ENCODE data around the gene TMEM263.
A peak's percentile ranks its signal among the peaks of the same experiment; 100 is the strongest.
"Not testable (repeated sequence)": the region's sequence is repeated elsewhere in the genome, so short reads cannot be mapped to it uniquely, and the experiment has no call there.

Gene TMEM263

DNA sequence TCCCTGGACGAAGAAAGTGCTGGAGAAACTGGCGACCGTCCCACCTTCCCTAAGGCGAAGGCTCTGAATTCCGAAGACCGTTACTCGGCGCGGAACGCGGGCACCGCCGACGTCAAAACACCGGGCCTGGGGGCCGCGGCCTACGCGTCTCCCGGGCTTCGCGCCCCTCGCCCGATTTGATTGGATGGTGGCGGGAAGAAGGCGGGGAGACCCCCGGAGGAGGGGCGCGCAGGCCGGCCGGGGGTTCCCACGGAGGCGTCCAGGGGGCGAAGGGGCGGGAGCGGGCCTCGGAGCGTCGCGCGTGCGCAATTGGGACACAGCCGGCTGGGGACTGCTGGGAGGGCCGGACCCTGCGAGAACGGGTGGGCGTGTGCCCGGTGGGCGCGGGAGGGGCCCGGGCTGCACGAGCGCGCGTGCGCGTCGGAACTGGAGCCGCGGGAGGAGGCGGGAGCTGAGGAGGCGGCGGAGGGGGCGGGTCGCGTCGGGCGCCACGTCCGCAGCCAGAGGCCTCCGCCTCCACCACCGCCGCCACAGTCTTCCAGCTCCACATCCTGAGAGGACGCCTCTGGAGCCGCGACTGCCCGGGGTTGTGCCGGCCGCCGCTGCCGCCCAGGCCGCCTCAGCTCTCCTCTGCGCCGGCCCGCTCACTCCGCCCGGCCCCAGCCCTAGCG lies at the start of gene TMEM263:
Gene TMEM263, plus strand, starts transcription at position 531 of the 671 bp plus-strand sequence. CDS start 11,210 bp downstream, outside the sequence.
- peak; percentile 85 to 96 for DNase-seq (ENCODE audit: low read depth in 2 of 2)

DNA sequence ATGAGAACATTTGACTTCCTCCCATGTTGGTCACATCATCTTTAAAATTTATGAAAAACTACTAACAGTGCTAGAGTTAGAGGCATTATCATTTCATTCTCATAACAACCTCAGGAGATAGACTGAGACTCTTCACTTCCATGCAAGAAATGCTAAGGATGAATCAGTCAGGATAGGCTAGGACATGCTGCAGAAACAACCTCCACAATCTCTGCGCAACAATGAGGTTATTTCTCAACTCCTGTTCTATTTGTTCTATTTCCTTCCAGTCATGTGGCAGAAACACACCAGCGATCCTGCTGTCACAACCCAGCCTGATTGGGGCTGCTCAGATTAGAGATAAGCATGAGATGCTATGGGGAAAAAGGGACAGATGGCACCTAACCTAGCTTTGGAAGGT lies 49.0 kb upstream of the TMEM263 start:
- DNase-seq (ENCODE audit: low read depth in 2 of 2), result no peak

DNA sequence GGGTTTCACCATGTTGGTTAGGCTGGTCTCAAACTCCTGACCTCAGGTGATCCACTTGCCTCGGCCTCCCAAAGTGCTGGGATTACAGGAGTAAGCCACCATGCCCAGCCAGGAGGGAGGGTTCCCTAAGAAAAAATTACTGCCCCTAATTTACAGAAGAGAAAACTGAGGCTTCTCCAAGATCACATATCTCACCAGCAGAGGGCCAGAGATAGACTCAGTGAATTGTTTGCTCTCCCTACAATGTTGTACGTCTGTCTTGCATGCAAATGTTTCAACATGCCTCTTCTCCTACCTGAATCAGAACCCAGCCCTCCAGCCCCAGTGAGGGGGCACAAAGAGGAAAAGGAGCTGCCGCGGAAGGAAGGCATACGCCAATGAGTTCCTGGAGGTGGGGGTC lies 48.3 kb upstream of the TMEM263 start:
- DNase-seq (ENCODE audit: low read depth in 2 of 2), result no peak

DNA sequence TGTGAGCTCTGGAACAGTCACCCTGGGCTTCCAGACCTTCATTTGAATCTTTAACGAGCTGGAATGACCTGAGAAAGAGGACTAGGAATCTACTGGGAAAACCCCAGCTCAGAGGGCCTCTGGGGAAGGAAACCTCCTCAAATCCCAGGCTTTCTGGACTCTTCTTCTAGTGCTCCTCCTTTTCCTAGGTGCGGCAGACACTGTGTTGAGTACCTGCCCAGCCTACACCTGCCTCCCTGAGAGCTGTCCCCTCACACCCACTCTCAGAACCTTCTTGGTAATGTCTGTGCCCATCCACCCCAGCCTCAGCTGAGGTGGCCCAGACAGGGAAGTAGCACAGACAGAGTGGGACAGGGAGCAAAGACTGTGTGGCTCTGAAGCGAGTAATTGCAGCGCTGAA lies 47.9 kb upstream of the TMEM263 start:
- no peak for DNase-seq (ENCODE audit: low read depth in 2 of 2)

DNA sequence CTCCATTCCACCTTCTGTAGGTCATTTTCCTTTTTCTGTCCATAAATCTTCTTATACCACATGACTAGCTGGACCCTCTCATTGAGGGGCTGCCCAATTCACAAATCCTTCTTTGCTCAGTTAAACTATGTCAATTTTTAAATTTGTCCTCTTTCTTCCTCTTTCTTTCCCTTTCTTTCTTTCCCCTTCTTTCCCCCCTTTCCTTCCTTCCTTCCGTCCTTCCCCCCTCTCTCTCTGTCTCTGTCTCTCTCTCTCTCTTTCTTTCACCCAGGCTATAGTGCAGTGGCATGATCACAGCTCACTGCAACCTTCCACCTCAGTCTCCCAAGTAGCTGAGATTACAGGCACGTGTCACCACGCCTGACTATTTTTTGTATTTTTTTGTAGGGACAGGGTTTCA lies 47.1 kb upstream of the TMEM263 start:
- DNase-seq (ENCODE audit: low read depth in 2 of 2), result no peak

DNA sequence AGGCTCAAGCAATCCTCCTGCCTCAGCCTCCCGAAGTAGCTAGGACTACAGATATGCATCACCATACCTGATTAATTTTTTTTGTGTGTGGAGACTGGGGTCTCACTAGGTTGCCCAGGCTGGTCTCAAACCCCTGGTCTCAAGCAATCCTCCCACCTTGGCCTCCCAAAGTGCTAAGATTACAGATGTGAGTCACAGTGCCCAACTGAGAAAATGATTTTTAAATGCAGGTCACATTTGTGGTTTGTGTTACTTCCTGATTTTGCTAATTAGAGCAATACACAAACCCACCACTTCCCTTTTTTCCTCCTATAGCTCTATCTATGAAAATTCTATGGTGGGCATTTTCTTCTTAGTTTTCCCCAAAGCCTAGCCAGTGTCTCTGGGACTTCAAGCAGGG lies 45.5 kb upstream of the TMEM263 start:
- DNase-seq (ENCODE audit: low read depth in 2 of 2), result no peak

DNA sequence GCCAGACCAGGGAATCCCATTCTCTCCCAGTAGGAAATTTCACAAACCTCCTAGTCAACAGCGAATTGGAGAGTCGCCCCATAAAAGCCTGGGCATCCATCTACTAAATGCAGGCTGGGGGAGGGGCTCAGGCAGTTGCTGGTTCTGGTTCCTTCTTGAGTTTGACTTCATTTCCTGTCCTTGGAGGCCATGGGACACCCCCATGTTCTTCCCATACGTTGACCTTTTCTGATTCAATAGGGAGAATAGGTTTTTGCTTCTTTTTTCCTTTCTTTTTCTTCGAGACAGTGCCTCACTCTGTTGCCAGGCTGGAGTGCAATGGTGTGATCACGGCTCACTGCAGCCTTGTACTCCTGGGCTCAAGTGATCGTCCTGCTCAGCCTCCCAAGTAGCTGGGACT lies 44.1 kb upstream of the TMEM263 start:
- no peak for DNase-seq (ENCODE audit: low read depth in 2 of 2)

DNA sequence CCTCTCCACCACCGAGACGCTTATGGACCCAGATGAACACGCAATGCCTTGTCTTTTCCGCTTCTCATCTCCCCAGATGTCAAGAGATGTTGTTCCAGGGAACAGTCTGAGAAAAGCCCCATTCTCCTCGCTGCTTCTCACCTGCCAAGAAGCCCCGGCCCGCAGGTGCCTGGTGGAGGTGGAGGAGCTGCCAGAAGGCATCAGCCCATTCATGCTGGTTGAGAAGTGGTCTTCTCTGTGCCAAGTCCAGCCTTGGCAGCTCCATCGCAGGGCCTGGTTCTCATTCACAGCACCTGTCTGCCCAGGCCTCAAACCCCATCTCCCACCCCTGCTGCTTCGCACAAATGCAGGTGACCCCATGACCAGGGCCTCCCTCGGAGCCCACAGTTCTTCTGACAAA lies 42.3 kb upstream of the TMEM263 start:
- DNase-seq (ENCODE audit: low read depth in 2 of 2), result no peak

DNA sequence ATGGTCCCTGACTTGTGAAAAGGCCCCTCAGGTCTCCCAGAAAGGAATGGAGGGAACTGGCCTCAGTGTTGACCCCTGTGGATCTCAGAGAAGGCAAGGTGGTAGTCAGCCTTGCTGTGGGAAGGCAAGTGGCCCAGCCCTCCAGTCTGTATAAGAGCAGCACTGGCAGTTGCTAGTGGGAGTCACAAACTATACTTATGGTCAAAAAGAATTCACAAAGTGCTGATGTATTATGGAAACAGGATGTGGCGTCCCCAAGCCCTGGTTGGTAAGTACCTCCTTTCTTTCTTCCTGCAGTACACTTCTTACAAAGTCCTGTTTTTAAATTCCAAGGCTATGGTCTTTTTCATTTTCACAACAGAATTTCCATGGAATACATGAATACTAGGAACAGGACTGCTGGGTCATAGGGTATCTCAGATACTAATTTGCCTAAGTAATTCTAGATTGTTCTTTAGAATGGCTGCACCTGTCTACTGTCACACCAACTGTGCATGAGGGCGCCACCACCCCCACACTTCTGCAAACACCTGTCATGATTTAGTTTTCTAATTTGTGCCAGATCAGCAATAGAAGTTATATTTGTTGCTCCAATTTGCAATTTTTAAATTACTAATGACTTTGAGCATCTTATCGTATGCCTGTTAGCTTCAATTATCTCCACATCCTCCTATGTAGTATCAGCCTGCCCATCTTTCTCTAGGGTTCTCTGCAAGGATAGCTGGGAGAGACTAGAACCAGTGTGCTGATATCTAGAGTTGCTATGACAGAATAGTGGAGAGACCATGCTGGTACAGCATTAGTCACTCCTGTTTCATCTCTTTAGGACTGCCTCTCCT lies 40.7 kb upstream of the TMEM263 start:
- DNase-seq (ENCODE audit: low read depth in 2 of 2), result no peak

DNA sequence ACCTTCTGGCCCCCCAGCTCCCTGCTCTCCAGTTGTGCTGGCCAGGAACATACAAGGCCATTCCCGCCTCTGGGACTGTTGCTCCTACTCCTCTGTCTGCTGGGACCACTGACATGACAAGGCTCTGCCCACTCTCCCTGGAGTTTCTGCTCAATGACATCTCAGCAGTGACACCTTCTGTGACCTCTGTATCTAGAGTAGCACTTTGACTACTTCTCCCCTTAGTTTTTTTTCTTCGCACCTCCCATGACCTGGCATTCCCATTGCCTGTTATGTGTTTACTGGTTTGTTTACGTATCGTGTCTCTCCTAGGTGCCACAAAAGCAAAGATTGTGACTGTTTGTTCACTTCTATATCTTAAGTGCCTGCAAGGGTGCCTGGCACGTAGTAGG lies 40.1 kb upstream of the TMEM263 start:
- DNase-seq (ENCODE audit: low read depth in 2 of 2), result no peak

DNA sequence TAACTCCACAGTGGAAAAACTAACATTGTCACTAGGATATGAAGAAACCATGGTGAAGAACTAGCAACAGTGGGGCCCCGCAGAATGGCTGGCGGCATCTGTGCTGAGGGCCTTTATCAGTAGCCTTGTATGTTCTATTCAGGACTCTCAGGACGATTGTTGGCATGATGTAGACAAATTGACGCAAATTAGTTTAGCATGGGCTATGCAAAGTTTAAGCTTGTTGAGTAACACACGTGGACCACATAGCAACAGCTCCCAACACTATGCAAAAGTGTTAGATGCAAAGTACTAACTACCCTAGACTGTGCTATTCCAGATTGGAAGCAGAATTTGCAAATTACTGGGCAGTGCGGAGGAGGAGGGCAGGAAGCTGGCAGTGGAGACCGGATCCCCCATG lies 38.2 kb upstream of the TMEM263 start:
- no peak for DNase-seq (ENCODE audit: low read depth in 2 of 2)

DNA sequence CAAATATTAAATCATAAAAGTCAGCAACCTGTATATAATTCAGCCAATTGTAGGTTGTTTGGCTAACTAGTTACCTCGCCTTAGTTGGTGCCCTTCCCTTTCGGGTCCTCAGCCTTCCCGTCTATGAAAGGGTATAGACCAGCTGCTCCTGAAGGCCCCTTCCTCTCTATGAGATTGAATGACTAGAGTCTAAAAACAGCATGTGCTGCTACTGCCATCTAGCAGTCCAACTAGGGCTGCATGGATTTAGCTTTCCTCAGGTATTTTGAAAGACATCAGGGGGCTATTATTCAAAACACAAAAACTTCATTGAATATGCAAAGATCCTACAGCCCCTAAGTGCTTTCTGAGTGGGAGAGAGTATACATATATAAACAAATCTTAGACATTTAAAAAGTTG lies 37.0 kb upstream of the TMEM263 start:
- DNase-seq (ENCODE audit: low read depth in 2 of 2), result no peak

DNA sequence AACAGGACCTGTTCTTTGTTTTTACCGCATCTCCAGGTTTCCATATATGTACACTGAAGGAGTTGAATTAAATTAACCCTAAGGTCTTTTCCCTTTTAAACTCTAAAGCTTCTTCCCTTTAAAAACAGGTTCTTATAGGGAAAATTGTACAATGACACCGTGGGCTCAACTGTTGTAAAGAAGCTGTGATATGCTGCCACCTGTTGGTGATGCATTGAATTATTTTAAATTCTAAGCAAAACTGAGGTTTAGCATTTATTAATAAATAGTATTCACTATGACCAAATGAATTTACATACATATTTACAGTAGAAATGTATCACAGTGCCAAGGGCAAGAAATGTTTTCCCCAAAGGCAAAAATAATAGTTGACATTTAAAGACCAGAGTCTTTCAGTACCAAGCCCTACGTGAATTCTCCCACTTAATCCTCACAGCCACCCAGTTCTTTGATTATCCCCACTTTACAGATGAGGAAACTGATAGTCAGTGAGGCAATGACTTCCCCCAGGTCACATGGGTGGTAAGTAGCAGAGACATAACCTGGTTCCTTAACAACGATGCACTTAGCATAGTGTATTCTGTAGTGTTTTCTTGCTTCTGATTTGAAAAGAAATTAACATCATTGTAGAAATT lies 35.7 kb upstream of the TMEM263 start:
- no peak for DNase-seq (ENCODE audit: low read depth in 2 of 2)

DNA sequence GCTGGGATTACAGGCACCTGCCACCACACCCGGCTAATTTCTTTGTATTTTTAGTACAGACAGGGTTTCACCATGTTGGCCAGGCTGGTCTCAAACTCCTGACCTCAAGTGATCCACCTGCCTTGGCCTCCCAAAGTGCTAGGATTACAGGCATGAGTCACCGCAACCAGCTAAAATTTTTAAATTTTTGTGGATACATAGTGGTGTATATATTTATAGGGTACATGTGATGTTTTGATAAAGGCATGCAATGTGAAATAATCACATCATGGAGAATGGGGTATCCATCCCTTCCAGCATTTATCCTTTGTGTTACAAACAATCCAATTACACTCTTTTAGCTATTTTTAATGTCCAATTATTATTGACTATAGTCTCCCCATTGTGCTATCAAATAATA lies 33.7 kb upstream of the TMEM263 start:
- DNase-seq (ENCODE audit: low read depth in 2 of 2), result not testable (repeated sequence)

DNA sequence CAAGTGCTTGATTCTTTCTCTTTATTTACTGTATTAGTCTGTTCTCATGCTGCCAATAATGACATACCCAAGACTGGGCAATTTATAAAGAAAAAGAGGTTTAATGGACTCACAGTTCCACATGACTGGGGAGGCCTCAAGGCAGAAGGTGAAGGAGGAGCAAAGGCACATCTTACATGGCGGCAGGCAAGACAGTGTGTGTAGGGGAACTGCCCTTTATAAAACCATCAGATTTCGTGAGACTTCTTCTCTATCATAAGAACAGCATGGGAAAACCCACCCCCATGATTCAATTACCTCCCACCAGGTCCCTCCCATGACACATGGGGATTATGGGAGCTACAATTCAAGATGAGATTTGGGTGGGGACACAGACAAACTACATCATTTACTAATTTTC lies 32.1 kb upstream of the TMEM263 start:
- not testable (repeated sequence) for DNase-seq (ENCODE audit: low read depth in 2 of 2)

DNA sequence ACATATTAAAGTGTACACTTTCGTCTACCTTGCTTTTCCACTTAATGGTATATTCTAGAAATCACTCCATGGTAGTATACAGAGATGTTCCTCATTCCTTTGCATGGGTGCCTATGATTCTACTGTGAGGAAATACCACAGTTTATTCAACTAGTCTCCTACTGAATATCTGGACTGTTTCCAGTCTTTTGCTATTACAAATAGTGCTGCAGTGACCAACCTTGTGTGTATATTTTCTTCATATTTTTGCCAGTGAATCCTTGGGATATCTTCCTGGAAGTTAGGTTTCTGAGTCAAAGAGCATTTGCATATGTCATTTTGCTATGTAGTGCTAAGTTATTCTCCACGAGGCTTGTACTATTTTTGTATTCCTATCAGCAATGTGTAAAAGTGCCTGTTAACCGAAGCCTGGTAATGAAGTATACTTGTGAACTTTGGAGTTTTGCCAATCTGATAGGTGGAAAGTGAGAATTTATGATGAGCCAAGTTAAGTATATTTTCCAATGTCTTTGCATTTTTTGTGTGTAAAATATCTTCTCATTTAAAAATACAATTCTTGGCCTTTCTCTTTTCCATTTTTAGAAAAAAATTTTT lies 31.3 kb upstream of the TMEM263 start:
- no peak for DNase-seq (ENCODE audit: low read depth in 2 of 2)

DNA sequence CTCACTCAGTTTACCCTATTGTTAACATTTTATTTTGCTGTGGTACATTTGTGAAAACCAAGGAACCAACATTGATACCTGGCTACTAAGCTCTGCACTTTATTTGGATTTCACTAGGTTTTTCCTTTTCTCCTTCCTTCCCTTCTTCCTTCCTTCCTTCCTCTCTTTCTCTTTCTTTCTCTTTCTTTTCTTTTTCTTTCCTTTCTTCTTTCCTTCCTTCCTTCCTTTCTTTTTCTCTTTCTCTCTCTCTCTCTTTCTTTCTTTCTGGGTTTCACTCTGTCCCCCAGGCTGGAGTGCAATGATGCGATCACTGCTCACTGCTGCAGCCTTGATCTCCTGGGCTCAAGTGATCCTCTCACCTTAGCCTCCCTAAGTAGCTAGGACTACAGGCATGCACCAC lies 29.1 kb upstream of the TMEM263 start:
- DNase-seq (ENCODE audit: low read depth in 2 of 2), result no peak

DNA sequence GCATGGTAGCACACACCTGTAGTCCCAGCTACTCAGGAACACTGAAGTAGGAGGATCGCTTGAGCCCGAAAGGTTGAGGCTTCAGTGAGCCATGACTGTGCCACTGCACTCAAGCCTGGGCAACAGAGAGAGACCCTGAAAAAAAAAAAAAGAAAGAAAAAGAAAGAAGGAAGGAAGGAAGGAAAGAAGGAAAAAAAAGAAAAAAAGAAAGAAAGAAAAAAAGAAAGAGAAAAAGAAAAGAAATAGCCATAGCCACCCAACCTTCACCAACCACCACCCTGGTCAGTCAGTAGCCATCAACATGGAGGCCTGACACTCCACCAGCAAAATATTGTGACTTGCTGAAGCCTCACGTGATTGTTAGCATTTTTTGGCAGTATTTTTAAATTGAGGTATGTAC lies 21.4 kb upstream of the TMEM263 start:
- no peak for DNase-seq (ENCODE audit: low read depth in 2 of 2)

DNA sequence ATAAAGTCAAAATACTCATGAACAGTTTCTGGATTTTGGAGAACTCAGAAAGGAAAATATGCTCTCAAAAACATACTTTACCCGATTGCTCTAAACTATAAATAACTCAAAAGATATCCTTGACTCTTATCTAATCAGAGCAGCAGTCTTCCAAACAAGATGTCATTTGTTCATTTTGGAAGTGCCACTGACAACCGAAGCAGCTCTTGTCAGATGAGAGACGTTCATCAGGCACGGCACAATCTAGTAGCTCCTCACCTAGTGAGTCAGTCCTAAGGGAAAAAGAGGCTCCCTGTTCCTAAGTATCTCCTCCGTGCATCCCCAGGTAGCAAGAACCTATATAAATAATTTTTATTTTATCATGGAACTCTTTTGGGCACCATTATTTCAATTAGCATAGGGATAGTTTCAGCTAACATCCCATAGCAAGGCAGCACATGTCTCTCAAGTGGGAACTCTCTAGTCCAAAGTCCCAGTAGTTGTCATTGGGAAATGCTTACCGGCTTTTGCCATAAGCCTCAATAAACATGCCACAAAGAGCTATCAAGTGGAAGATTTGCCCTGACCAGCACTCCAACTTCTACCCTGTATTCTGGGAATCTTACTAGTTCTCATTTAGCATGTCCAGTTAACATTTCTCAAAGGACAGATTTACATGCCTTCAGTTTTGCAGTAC lies 14.1 kb upstream of the TMEM263 start:
- DNase-seq (ENCODE audit: low read depth in 2 of 2), result no peak

DNA sequence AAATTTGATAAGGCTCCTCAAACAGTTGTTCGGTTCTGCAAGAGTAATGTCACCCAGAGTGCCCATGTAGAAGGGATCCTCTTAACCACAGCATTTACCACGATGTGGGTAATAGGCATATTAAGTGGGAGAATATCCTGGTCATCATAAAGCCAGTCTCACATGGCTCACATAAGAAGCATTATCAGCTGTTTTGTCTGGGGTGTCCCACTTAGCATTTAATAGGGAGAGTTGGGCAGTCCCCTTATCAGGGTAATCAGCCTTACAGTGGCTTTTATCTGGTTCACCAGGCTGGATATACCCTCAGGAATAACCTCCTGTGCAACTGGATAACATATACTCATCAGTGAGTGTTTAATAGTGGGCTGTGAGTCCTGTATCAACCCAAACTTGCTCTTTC lies 12.9 kb upstream of the TMEM263 start:
- DNase-seq (ENCODE audit: low read depth in 2 of 2), result no peak

DNA sequence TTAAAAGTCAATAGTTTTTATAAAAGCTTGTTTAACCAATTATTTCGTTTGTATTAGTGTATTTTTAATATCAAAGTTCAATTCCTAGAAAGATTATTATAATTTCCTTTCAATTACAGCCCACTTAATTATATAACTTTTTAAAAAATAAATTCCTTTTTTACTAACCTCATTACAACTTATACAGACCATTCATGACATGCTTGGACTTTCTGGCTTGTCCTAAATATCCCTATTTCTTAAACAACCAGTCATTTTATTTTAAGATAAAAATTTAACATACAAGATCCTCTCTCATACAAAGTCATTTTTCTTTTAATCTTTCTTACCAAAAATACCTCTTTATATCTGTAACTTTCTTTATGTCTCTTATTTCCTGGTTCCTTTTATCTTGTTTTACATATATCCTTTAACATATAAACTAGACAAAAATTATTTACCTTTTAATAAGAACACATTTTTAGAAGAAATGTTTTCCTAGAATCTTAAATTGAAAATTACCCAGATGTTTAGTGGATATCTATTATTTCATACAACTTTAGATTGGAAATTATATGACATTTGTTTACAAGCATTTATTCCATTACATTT lies 10.4 kb upstream of the TMEM263 start:
- no peak for DNase-seq (ENCODE audit: low read depth in 2 of 2)

DNA sequence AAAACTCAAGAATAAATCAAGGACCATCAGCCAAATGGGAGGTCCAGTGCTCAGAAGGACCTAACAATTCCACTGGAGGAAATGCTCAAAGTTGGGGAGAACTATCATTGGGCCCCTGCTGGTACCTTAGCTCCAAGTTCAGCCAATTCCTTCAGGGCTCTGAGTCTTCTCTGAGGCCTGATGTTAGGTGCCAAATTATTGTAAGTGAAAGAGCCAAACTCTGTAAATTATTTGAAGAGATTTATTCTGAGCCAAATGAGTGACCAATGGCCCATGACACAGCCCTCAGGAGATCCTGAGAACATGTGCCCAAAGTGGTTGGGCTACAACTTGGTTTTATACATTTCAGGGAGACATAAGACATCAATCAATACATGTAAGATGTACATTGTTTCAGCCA lies 8.2 kb upstream of the TMEM263 start:
- DNase-seq (ENCODE audit: low read depth in 2 of 2), result no peak
